ENCODE results near the gene SEPTIN2. TPM values are rescaled to one million over a fixed set of nuclear protein-coding genes. Genes with fewer than 3 reads are reported as not detected.

Gene SEPTIN2
- total RNA-seq, 1 experiment from 2014 or later: 342 TPM

- peak; percentile 85 for DNase-seq (ENCODE audit: low spot score)
- peaks cover 49% of the 10 kb centered on the region for H3K36me3 ChIP-seq (ENCODE audit: insufficient read depth, low read length, poor library complexity, severe bottlenecking)
- H3K27me3 ChIP-seq (replicated peaks; ENCODE audit: insufficient read depth, low read depth, low read length, poor library complexity): no peaks in the 10 kb centered on the region
- peaks cover 17% of the 10 kb centered on the region for H3K4me1 ChIP-seq (ENCODE audit: insufficient read depth, low read length, poor library complexity, severe bottlenecking)
- ChIA-PET POLR2A (ENCODE audit: low non-redundant PET) (no interaction called here), CTCF (no interaction called here)
- H3K27ac ChIP-seq (ENCODE audit: low read depth, low read length, poor library complexity, severe bottlenecking): peak overlapping the region; percentile 41
- TF ChIP-seq CTCF (conservative IDR thresholded peaks at IDR 0.05; ENCODE audit: low read depth, low read length) (no peak), EZH2 (IDR thresholded peaks at IDR 0.05; ENCODE audit: borderline replicate concordance, low read depth, low read length, poor library complexity, severe bottlenecking) (no peak)
- no peak overlapping the region for H3K4me3 ChIP-seq (ENCODE audit: low read depth, low read length, poor library complexity, severe bottlenecking)
- intact Hi-C loops (cut with micrococcal nuclease; ENCODE audit: unreplicated experiment): loop anchor here (2.0 to 5.0 kb wide), 2 partner anchors 40 to 527 kb away; partner anchors contain the start of genes HDLBP and SEPTIN2
- no TSS peak for BruUV-seq (replicated peaks)
- H3K9me3 ChIP-seq (ENCODE audit: low read depth, low read length, poor library complexity, severe bottlenecking): no peaks in the 10 kb centered on the region
These were observed 39.2 kb downstream of the SEPTIN2 start for GRCh38 chr2:241354668-241355658.

- peak within 1 kb of the TSS; percentile 85 for H3K27ac ChIP-seq (ENCODE audit: low read depth, low read length, poor library complexity, severe bottlenecking)
- POLR2A ChIA-PET (ENCODE audit: low non-redundant PET): interaction anchor here (0.6 to 0.7 kb wide), 2 partner anchors 17 to 384 kb away, joined by 3 to 4 read pairs; no protein-coding TSS in a partner anchor
- intact Hi-C loops (cut with micrococcal nuclease; ENCODE audit: unreplicated experiment): loop anchor here (2.0 to 5.0 kb wide), 2 partner anchors 41 to 526 kb away; partner anchors contain the start of genes HDLBP and SEPTIN2
- no TSS peak for BruUV-seq (replicated peaks)
- H3K9me3 ChIP-seq (ENCODE audit: low read depth, low read length, poor library complexity, severe bottlenecking): no peaks in the 10 kb centered on the region
- TF ChIP-seq CTCF (conservative IDR thresholded peaks at IDR 0.05; ENCODE audit: low read depth, low read length) (no peak), EZH2 (IDR thresholded peaks at IDR 0.05; ENCODE audit: borderline replicate concordance, low read depth, low read length, poor library complexity, severe bottlenecking) (no peak)
- peak; percentile 99 for DNase-seq (ENCODE audit: low spot score)
- peak within 1 kb of the TSS; percentile 82 for H3K4me3 ChIP-seq (ENCODE audit: low read depth, low read length, poor library complexity, severe bottlenecking)
- H3K4me1 ChIP-seq (ENCODE audit: insufficient read depth, low read length, poor library complexity, severe bottlenecking): peaks cover 17% of the 10 kb centered on the region
- CTCF ChIA-PET: no interaction called here
- H3K27me3 ChIP-seq (replicated peaks; ENCODE audit: insufficient read depth, low read depth, low read length, poor library complexity): no peaks in the 10 kb centered on the region
- peaks cover 37% of the 10 kb centered on the region for H3K36me3 ChIP-seq (ENCODE audit: insufficient read depth, low read length, poor library complexity, severe bottlenecking)
These were observed 40.5 kb downstream of the SEPTIN2 start, which contains the start of gene FARP2 for GRCh38 chr2:241355983-241356870. TSS of gene FARP2 (plus strand) at chr2:241356285. CDS start at chr2:241373108, 16,823 bp downstream.

GRCh38 chr2:241356871-241357260, 41.1 kb downstream of the SEPTIN2 start:
- H3K36me3 ChIP-seq (ENCODE audit: insufficient read depth, low read length, poor library complexity, severe bottlenecking): peaks cover 30% of the 10 kb centered on the region
- POLR2A ChIA-PET (ENCODE audit: low non-redundant PET): interaction anchor here (0.6 kb wide), 1 partner anchor 383 kb away, joined by 3 read pairs; no protein-coding TSS in a partner anchor
- H3K27ac ChIP-seq (ENCODE audit: low read depth, low read length, poor library complexity, severe bottlenecking): peak overlapping the region; percentile 85
- peak; percentile 10 for DNase-seq (ENCODE audit: low spot score)
- no peaks in the 10 kb centered on the region for H3K9me3 ChIP-seq (ENCODE audit: low read depth, low read length, poor library complexity, severe bottlenecking)
- no peak for TF ChIP-seq CTCF (conservative IDR thresholded peaks at IDR 0.05; ENCODE audit: low read depth, low read length)
- no peak for TF ChIP-seq EZH2 (IDR thresholded peaks at IDR 0.05; ENCODE audit: borderline replicate concordance, low read depth, low read length, poor library complexity, severe bottlenecking)
- no TSS peak for BruUV-seq (replicated peaks)
- CTCF ChIA-PET: no interaction called here
- H3K27me3 ChIP-seq (replicated peaks; ENCODE audit: insufficient read depth, low read depth, low read length, poor library complexity): no peaks in the 10 kb centered on the region
- H3K4me3 ChIP-seq (ENCODE audit: low read depth, low read length, poor library complexity, severe bottlenecking): peak overlapping the region; percentile 82
- peaks cover 17% of the 10 kb centered on the region for H3K4me1 ChIP-seq (ENCODE audit: insufficient read depth, low read length, poor library complexity, severe bottlenecking)
- intact Hi-C loops (cut with micrococcal nuclease; ENCODE audit: unreplicated experiment): loop anchor here (5.0 kb wide), 1 partner anchor 525 kb away; no protein-coding TSS in a partner anchor

All from A673 (cell line).